Head of caudate nucleus (tissue), 42 donors: ENCODE measurements around the gene NUMBL.
"Not testable (repeated sequence)": the region's sequence is repeated elsewhere in the genome, so short reads cannot be mapped to it uniquely, and the experiment has no call there.

Source experiments
- DNase-seq, 42 donors: peaks; one replicate each; pipeline versions ENCODE4 v3.0.0 to v3.0.0-alpha.2; 2020 to 2021; ENCODE audit warnings: mixed read lengths in 7 of 42
- intact Hi-C: fragments of 100-400 bp; cut with DNase I; formaldehyde crosslinking; loops from one replicate; pipeline ENCODE4 v1.15.0; 2022

Gene NUMBL

GRCh38 chr19:40642757-40643305, 47.6 kb downstream of the NUMBL start:
- intact Hi-C loops, result no loop called here
- DNase-seq, result no peak

GRCh38 chr19:40642051-40642706, 48.3 kb downstream of the NUMBL start:
- intact Hi-C loops, result no loop called here

GRCh38 chr19:40641281-40641680, 49.2 kb downstream of the NUMBL start:
- DNase-seq, result no peak
- intact Hi-C loops, result no loop called here

More at GRCh38 chr19:40642051-40642706, 48.3 kb downstream of the NUMBL start:
- DNase-seq, result no peak

- intact Hi-C loops, result no loop called here
- peak in 36 of 42 donors; percentile 17 to 85 (median 56) for DNase-seq
Observed at GRCh38 chr19:40640744-40641143, 49.7 kb downstream of the NUMBL start.

- DNase-seq, result no peak
- intact Hi-C loops, result no loop called here
Observed at GRCh38 chr19:40639638-40639982, 50.8 kb downstream of the NUMBL start.

- DNase-seq, result no peak
- intact Hi-C loops, result no loop called here
Observed at GRCh38 chr19:40638327-40638726, 52.1 kb downstream of the NUMBL start.

- intact Hi-C loops, result no loop called here
- DNase-seq, result no peak
Observed at GRCh38 chr19:40633207-40633606, 57.2 kb downstream of the NUMBL start.

- no peak for DNase-seq
- intact Hi-C loops, result no loop called here
Observed at GRCh38 chr19:40632311-40633036, 58.0 kb downstream of the NUMBL start.

- no peak for DNase-seq
- intact Hi-C loops, result no loop called here
Observed at GRCh38 chr19:40630571-40631160, 59.8 kb downstream of the NUMBL start.

GRCh38 chr19:40629346-40629745, 61.1 kb downstream of the NUMBL start:
- intact Hi-C loops, result no loop called here
- DNase-seq, result no peak

GRCh38 chr19:40627486-40628279, 62.8 kb downstream of the NUMBL start:
- intact Hi-C loops, result no loop called here
- DNase-seq, result no peak

- intact Hi-C loops, result no loop called here
- DNase-seq, result no peak
Observed at GRCh38 chr19:40626918-40627317, 63.5 kb downstream of the NUMBL start.

GRCh38 chr19:40625406-40626120, 64.9 kb downstream of the NUMBL start:
- no peak for DNase-seq
- intact Hi-C loops, result no loop called here

GRCh38 chr19:40624369-40625153, 65.9 kb downstream of the NUMBL start:
- DNase-seq, intact Hi-C loops: not testable (repeated sequence)

- no peak for DNase-seq
- intact Hi-C loops, result no loop called here
Observed at GRCh38 chr19:40623403-40624251, 66.8 kb downstream of the NUMBL start.

- no peak for DNase-seq
Observed at GRCh38 chr19:40622773-40623075, 67.7 kb downstream of the NUMBL start.

More at GRCh38 chr19:40622773-40623075, 67.7 kb downstream of the NUMBL start:
- intact Hi-C loops, result no loop called here
